KOPT-K1 (cell line): ENCODE data around the gene RAB31.
"Not testable (repeated sequence)": the region's sequence is repeated elsewhere in the genome, so short reads cannot be mapped to it uniquely, and the experiment has no call there.

ENCODE experiments used
- H3K27ac ChIP-seq: fragments of 200-600 bp; sonication (generic); 2 replicates; pipeline ENCODE4 v1.5.1; 2016; ENCODE audit warnings: antibody characterized with exemption, mild to moderate bottlenecking, low read depth, low read length; ENCODE audit not compliant: poor library complexity, severe bottlenecking
- H3K36me3 ChIP-seq: fragments of 200-600 bp; sonication (generic); 2 replicates; pipeline ENCODE4 v1.5.1; 2017; ENCODE audit warnings: antibody characterized with exemption, mild to moderate bottlenecking, low read length, moderate library complexity; ENCODE audit not compliant: insufficient read depth
- H3K9me3 ChIP-seq: fragments of 200-600 bp; sonication (generic); 2 replicates; pipeline ENCODE4 v1.5.1; 2017; ENCODE audit warnings: antibody characterized with exemption, low read length, mild to moderate bottlenecking; ENCODE audit not compliant: insufficient read depth, poor library complexity, severe bottlenecking

The RAB31 gene

DNA sequence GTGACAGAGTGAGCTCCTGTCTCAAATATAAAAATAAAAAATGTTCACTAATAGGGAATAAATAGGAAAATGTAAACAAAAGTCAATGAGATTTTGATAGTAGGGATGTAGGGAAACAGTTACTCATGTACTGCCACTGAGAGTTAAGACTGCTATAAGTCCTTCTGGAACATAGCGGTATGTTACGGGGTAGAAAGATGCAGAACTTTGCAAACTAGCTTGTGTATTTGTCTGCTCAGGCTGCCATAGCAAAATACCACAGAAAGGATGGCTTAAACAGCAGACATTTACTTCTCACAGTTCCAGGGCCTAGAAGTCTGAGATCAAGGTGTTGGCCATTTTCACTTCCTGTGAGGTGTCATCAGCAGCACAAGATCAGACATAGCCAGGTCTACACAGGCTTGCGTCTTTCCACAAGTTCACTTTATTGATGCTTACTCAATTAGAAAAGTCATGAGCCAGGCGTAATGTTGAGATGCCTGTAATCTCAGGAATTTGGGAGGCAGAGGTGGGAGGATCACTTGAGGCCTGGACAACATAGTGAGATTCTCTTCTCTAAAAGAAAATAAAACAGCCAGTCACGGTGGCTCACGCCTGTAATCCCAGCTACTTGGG lies 186.5 kb downstream of the RAB31 start:
- H3K9me3 ChIP-seq, result no peaks in the 10 kb centered on the region
- no peak overlapping the region for H3K27ac ChIP-seq
- H3K36me3 ChIP-seq, result no peaks in the 10 kb centered on the region

DNA sequence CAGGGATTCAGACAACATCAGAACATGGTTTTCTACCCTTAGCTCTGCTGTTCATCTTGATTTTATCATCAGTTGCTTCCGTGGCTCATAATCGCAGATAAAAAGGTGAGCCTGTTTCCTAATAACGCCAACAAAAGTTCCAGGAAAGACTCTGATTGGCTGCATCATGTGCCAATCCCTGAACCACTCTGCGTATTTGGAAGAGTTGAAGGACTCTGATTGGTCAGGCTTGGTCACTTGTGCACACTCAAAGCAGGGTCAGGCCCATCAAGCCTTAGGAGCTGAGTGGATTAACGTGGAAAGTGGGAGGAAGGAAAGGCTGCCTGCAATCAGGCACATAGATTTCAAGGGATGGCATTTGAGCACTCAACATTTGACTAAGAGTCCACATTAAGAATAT lies 189.0 kb downstream of the RAB31 start:
- Histone ChIP-seq H3K9me3 (no peaks in the 10 kb centered on the region), H3K36me3 (no peaks in the 10 kb centered on the region), H3K27ac (no peak overlapping the region)

DNA sequence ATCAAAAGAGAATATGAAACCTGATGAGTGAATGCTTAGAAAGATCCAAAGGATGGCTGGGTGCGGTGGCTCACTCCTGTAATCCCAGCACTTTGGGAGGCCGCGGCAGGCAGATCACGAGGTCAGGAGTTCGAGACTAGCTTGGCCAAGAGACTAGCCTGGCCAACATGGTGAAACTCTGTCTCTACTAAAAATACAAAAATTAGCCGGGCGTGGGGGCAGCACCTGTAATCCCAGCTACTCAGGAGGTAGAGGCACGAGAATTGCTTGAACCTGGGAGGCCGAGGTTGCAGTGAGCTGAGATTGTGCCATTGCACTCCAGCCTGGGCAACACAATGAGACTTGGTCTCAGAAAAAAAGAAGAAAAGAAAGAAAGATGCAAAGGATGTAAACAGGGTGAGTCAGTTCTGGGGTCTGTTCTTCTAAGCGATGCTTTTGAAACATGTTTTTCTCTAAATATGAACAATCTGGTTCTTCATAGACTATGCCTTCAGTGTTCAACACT lies 189.7 kb downstream of the RAB31 start:
- H3K27ac ChIP-seq, result not testable (repeated sequence)

DNA sequence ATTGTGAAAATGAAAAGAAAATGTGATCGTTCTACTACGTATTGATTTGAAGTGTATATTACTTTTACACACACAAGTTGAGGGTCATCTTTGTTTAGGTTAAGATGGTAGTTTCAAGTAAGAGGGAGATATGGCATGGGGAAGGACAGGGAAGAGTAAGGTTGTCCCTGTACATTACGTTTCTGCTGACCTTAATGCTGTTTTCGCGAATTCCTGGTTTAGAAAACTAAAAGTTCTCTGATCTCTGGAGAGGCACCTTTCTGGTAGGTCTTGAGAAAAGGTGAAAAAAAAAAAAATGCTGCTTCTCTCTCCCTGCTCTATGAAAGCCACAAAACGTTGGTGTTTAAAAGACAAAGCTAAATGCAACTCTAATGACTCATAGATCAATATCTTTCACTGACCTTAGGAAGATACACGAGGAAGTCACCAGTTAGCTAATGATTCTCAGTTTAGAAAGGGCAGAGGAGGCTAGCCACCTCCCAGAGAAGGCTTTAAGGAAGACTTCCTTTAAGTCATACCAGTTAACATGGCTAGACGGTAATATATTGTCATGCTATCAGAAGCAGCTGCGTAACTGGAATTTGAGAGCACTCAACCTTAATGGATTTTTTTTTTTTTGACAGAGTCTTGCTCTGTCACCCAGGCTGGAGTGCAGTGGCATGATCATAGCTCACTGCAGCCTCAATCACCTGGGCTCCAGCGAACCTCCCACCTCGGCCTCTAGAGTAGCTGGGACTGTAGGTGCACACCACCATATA lies 190.9 kb downstream of the RAB31 start:
- Histone ChIP-seq H3K36me3 (no peaks in the 10 kb centered on the region), H3K27ac (no peak overlapping the region), H3K9me3 (no peaks in the 10 kb centered on the region)

More for the DNA sequence above, 189.7 kb downstream of the RAB31 start:
- H3K36me3 ChIP-seq, H3K9me3 ChIP-seq: not testable (repeated sequence)

DNA sequence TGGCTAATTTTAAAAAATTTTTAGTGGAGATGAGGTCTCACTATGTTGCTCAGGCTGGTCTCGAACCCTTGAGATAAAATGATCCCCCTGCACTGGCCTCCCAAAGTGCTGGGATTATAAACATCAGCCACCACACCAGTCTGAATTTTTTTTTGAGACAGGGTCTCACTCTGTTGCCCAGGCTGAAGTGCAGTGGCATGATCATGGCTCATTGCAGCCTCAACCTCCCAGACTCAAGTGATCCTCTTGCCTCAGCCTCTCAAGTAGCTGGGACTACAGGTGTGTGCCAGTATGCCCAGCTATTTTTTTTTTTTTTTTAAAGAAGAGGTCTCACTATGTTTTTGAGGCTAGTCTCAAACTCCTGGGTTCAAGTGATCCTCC lies 191.4 kb downstream of the RAB31 start:
- H3K27ac ChIP-seq, result not testable (repeated sequence)

DNA sequence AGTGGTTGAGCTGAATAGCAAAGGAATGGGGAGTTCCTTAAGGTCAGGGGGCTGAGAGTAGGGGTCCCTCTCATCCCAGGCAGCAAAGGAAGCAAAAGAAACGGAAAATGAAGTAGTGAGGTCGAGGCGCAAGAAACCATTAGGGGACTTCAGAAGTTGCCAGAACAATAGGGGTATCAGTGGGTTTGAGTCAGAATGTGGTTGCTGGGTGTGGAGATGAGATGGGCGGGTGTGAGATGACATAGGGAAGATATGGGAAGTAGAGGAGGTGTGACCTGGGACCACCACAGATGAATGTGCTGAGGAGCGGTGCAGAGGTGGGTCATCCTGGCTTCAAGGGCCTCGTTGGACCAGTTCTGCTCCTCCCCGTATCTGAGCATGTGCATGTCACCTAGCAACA lies 192.6 kb downstream of the RAB31 start:
- no peaks in the 10 kb centered on the region for H3K36me3 ChIP-seq
- no peak overlapping the region for H3K27ac ChIP-seq

More for the DNA sequence above, 191.4 kb downstream of the RAB31 start:
- H3K36me3 ChIP-seq, H3K9me3 ChIP-seq: not testable (repeated sequence)

DNA sequence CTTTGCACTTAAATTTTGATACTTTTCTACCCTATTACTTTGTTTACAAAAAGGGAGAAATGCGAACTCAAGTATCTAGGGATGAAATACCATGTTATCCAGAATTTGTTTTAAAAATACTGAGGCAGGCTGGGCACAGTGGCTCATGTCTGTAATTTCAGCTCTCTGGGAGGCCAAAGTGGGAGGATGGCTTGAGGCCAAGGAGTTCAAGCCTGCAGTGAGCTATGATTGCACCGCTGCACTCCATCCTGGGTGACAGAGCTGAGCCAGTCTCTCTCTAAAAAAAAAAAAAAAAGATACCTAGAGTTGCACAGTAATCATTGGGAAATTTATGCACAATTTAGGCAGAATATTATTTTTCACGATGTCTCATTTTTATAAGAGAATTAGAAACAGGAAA lies 193.3 kb downstream of the RAB31 start:
- H3K27ac ChIP-seq, result no peak overlapping the region
- no peaks in the 10 kb centered on the region for H3K36me3 ChIP-seq
- H3K9me3 ChIP-seq, result no peaks in the 10 kb centered on the region

More for the DNA sequence above, 192.6 kb downstream of the RAB31 start:
- no peaks in the 10 kb centered on the region for H3K9me3 ChIP-seq

DNA sequence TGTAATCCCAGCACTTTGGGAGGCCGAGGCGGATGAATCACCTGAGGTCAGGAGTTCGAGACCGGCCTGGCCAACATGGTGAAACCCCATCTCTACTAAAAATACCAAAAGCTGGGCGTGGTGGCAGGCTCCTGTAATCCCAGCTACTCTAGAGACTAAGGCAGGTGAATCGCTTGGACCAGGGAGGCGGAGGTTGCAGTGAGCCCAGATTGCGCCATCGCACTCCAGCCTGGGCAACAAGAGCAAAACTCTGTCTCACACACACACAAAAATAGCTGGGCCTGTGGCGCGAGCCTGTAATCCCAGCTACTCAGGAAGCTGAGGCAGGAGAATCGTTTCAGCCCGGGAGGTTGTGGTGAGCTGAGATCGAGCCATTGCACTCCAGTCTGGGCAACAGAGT lies 194.2 kb downstream of the RAB31 start:
- not testable (repeated sequence) for H3K9me3 ChIP-seq, H3K27ac ChIP-seq, H3K36me3 ChIP-seq

DNA sequence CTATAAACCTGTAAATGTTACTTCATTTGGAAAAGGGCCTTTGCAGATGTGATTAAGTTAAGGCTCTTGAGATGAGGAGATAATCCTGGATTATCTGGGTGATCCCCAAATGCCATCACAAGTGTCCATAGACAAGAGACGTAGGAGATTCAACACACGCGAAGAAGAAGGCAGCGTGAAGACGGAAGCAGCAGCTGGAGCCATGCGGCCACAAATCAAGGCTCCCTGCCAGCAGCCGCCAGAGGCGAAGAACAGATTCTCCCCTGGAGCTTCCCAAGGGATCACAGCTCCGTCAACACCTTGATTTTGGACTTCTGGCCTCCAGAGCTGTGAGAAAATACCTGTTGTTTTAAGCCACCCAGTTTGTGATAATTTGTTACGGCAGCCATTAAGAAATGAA lies 194.7 kb downstream of the RAB31 start:
- Histone ChIP-seq H3K27ac (no peak overlapping the region), H3K36me3 (no peaks in the 10 kb centered on the region), H3K9me3 (no peaks in the 10 kb centered on the region)

DNA sequence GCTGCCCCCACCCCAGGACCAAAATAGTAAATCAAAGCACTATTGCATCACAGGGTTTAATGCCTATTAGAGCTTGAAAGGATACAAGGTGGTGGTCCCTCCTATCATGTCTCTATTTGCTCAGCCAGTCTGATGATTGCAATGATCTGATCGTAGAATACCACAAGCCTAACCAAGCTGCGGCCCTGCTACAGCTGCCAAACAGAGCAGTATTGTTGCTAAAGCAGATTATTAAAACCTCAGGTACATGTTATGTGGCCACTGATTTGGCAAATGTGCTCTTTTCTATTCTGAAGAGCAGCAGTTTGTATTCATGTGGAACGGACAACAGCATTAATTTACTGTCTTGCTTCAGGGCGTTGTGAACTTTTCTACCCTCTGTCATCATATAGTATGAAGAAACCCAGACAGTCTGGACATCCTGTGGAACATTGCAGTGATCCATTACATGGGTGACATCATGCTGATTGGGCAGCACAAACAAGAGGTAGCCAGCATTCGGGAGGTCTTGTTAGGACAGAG lies 197.4 kb downstream of the RAB31 start:
- no peak overlapping the region for H3K27ac ChIP-seq
- H3K9me3 ChIP-seq, result no peaks in the 10 kb centered on the region
- no peaks in the 10 kb centered on the region for H3K36me3 ChIP-seq

DNA sequence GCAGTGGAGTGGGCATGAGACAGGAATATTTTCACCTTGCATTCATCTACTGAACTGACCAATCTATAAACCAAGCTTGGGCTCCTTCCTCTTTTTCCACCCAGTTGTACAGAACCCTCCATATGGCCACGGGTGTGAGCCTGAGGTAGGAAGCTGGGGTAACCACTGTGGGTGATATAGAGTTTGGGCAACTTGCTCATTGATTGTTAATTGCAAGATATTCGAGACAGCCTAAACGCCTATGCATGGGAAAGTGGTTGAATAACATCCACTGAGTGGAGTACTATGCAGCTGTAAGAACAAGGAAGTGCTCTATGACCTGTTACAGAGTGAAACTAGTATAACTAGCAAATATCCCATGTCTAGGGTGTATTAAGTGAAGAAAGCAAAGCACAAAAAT lies 198.4 kb downstream of the RAB31 start:
- H3K9me3 ChIP-seq, result no peaks in the 10 kb centered on the region
- H3K27ac ChIP-seq, result no peak overlapping the region
- H3K36me3 ChIP-seq, result no peaks in the 10 kb centered on the region

DNA sequence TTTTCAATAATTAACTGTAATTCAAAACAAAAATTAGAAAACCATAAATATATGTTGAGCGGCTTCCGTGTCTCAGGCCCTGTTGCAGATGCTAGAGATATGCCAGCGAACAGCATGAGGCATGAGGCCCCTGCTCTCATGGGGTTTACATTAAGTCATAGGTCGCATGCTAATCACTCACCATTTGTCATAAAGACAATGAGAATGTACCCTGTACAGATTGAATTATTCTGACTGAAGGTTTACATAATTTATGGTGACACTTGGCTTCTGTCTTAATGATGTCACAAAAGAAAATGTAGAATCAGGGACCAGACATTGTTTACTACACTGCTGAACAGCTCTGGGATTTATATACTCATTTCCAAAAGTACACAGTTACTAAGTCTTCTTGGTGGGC lies 199.8 kb downstream of the RAB31 start:
- no peaks in the 10 kb centered on the region for H3K9me3 ChIP-seq
- no peak overlapping the region for H3K27ac ChIP-seq
- H3K36me3 ChIP-seq, result no peaks in the 10 kb centered on the region

DNA sequence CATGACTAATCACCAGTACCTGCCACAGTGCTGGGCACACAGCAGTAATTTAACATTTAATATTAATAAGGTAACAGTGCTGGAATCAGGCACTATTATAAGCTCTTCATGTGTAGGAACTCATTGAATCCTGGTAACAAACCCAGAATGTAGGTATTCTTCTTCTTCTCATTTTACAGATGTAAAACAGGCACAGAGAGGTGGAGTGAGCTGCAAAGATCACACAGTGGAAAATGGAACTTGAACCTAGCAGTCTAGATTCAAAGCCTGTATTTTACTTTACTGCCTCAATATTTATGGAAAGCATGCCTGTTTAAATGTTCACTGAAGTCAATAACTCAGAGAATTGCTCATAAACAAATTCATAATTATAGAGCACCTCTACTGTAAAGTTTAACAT lies 202.0 kb downstream of the RAB31 start:
- Histone ChIP-seq H3K9me3 (no peaks in the 10 kb centered on the region), H3K36me3 (no peaks in the 10 kb centered on the region), H3K27ac (no peak overlapping the region)

DNA sequence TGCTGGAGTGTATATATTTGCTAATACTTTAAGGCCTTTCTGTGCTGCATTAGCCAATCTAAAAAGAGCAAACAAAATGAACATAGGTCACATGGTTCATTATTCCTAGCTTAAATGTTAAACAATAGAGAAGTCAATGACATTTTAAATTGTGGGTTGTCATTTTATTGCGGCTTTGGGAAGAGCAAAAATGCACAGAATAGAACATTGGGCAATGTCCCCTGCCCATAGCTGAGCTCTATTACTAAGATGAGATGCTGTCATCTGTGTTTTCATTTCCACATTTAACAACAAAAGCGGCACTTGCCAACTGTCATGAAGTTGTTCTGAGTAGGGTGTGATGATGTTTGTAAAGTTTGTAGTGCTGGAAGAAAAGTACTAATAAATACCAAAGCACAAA lies 202.6 kb downstream of the RAB31 start:
- H3K9me3 ChIP-seq, result no peaks in the 10 kb centered on the region
- H3K36me3 ChIP-seq, result no peaks in the 10 kb centered on the region
- H3K27ac ChIP-seq, result no peak overlapping the region

DNA sequence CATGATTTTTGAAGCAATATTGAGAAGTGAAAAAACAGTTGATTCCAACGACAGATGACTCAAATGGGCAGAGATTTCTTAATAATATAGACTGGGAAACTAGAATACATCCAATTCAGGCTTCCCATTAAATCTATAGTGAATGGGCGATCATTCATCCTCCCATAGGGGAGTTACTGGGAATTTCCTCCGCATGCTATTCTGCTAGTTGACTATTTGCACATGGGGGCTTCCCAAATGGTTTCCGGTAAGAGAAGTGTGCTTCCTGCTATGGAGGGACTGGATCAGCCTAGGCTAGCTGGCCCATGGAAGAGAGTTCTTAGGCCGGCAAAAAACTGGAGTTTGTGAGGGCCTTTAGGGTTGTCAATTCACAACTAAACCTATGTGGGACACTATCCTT lies 203.1 kb downstream of the RAB31 start:
- no peaks in the 10 kb centered on the region for H3K9me3 ChIP-seq
- H3K36me3 ChIP-seq, result no peaks in the 10 kb centered on the region
- no peak overlapping the region for H3K27ac ChIP-seq
